Subcutaneous adipose tissue (tissue), 4 donors: ENCODE measurements around the gene SMG6. TPM values are rescaled to one million over a fixed set of nuclear protein-coding genes. Genes with fewer than 3 reads are reported as not detected.

Experiments
- CTCF ChIP-seq: fragments of 450-650 bp; IDR thresholded peaks from one replicate; pipeline ENCODE4 v1.5.1; 2016; ENCODE audit warnings: low read depth, mild to moderate bottlenecking, control low read depth, antibody characterized with exemption, moderate library complexity
- total RNA-seq, 4 donors: library from RNA; depleted of rRNA; stranded (reverse); fragments of >200 nt; gene quantifications; one replicate each; pipeline ENCODE4 v1.1.0, GENCODE V29; 2016

SMG6 gene
- total RNA-seq, 4 donors from 2014 or later = 14.5 to 50.7 (median 19.4) TPM

- TF ChIP-seq CTCF = no peak
Observed at GRCh38 chr17:2282297-2282873, 21.2 kb downstream of the SMG6 start.

GRCh38 chr17:2279707-2280106, 23.9 kb downstream of the SMG6 start:
- no peak for TF ChIP-seq CTCF

- TF ChIP-seq CTCF = no peak
Observed at GRCh38 chr17:2277429-2278170, 26.0 kb downstream of the SMG6 start.

GRCh38 chr17:2275722-2276121, 27.9 kb downstream of the SMG6 start:
- no peak for TF ChIP-seq CTCF

- TF ChIP-seq CTCF = no peak
Observed at GRCh38 chr17:2274414-2274813, 29.2 kb downstream of the SMG6 start.

GRCh38 chr17:2271985-2272702, 31.4 kb downstream of the SMG6 start:
- no peak for TF ChIP-seq CTCF

GRCh38 chr17:2267354-2267753, 36.2 kb downstream of the SMG6 start:
- no peak for TF ChIP-seq CTCF
